Activated CD4-positive, alpha-beta T cell treated with anti-CD3 and anti-CD28 coated beads, Interleukin-2, Interleukin-4, amounts not matched to agents 100 ng/mL and 50 ng/mL, durations not matched to agents 16 hours and 8 hours (primary cell): ENCODE results near the gene PRPH.
"Not testable (repeated sequence)": the region's sequence is repeated elsewhere in the genome, so short reads cannot be mapped to it uniquely, and the experiment has no call there.

Source experiments
- DNase-seq: peaks from one replicate; pipeline ENCODE4 v3.0.0-alpha.2; 2020; ENCODE audit warnings: low spot score

PRPH gene

DNA sequence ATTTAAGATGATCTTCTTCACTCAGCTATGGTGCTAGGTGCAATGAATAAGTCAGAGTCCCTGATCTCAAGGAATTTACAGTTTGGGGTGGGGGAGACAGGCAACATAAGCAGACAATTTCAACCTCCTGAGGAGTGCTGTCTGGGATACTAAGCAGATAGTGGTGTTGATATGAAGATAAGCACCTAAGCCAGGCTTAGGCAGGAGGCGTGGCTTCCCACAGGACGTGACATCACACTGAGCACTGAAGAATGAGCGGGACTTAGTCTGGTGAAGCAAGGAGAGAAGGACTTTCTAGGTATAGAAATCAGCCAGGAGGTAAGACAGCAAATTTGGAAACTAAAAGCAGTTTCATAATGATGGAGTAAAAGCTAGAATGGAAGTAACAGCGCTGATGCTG is 6.8 kb downstream of the PRPH start:
- DNase-seq, result peak; percentile 79

DNA sequence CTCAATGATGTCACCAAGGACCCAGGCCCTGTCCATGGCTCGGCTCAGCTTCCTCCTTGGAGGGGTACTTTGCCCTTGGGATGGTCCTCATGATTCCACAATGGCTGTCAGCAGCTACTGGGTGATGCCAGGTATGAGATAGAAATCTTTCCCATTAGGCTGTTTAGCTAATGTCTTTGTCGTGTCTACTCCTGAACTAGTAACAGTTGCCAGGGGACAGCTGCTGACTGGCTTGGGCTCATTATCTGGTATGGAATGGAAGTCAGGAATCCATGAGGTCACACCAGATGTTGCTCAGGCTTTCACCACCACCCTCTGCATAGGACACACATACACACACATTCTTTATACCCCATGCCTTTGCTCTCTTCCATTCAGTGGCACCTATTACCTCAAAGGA is 9.2 kb downstream of the PRPH start:
- DNase-seq, result no peak

DNA sequence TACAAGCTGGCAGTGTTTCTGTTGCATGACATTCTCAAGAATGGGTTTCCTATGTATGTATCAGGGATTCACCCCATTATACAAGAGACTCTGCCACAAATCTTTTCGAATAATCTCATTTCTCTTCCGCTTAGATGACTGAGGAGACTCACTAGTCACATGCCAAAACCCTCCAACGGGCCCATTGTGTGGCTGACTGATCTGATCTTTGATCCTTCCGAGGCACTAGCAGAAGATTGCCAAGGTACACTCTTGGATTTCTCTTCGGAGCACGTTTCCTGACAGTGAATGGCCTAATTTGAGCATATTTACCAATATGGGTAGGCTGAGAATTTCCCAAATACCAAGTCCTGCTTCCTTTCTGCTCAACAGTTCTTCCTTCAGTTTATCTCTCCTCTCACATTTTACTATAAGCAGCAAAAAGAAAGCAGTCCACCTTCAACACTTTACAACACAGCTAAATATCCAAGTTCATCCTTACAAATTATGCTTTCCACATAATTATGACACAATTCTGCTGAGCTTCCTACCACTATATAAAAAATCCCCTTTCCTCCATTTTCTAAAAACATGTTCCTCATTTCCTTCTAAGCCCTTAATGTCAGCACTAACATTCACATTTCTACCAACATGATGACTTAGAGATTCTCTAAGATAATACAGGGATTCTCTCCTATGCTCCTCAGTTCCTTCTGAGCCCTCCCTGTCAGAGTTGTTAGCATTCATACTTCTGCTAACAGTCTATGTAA is 11.0 kb downstream of the PRPH start:
- no peak for DNase-seq

DNA sequence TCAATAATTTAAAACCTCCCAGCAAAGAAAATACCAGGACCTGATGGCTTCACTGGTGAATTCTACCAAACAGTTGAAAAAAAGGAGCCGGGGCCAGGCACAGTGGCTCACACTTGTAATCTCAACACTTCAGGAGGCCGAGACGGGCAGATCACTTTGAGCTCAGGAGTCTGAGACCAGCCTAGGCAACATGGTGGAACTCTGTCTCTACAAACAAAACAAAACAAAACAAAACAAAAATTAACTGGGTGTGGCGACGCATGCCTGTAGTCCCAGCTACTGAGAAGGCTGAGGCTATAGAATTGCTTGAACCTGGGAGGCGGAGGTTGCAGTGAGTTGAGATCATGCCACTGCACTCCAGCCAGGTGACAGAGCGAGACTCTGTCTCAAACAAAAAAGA is 14.4 kb downstream of the PRPH start:
- DNase-seq, result no peak

DNA sequence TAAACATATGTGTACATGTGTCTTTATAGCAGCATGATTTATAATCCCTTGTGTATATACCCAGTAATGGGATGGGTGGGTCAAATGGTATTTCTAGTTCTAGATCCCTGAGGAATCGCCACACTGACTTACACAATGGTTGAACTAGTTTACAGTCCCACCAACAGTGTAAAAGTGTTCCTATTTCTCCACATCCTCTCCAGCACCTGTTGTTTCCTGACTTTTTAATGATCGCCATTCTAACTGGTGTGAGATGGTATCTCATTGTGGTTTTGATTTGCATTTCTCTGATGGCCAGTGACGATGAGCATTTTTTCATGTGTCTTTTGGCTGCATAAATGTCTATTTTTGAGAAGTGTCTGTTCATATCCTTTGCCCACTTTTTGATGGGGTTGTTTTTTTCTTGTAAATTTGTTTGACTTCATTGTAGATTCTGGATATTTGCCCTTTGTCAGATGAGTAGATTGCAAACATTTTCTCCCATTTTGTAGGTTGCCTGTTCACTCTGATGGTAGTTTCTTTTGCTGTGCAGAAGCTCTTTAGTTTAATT is 15.6 kb downstream of the PRPH start:
- not testable (repeated sequence) for DNase-seq

DNA sequence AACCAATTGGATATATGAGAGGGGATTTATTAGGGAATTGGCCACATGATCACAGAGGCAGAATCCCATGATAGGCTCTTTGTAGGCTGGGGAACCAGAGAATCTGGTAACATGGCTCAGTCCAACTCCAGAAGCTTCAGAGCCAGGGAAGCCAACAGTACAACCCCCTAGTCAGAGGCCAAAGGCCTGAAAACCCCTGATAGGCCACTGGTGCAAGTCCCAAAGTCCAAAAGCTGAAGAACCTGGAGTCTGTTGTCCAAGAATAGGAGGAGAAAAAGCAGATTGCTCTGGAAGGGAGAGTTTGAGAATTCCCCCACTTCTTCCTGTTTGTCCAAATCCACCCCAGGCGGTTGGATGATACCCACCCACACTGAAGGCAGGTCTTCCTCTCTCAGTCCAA is 19.9 kb downstream of the PRPH start:
- no peak for DNase-seq

DNA sequence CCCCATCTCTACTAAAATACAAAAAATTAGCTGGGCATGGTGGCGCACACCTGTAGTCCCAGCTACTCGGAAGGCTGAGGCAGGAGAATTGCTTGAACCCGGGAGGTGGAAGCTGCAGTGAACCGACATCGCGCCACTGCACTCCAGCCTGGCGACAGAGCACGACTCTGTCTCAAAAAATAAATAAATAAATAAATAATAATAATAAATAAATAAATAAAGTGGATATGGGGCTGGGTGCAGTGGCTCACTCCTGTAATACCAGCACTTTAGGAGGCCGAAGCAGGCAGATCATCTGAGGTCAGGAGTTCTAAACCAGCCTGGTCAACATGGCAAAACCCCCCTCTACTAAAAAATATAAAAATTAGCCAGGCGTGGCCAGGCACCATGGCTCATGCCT is 22.2 kb downstream of the PRPH start:
- DNase-seq, result not testable (repeated sequence)

DNA sequence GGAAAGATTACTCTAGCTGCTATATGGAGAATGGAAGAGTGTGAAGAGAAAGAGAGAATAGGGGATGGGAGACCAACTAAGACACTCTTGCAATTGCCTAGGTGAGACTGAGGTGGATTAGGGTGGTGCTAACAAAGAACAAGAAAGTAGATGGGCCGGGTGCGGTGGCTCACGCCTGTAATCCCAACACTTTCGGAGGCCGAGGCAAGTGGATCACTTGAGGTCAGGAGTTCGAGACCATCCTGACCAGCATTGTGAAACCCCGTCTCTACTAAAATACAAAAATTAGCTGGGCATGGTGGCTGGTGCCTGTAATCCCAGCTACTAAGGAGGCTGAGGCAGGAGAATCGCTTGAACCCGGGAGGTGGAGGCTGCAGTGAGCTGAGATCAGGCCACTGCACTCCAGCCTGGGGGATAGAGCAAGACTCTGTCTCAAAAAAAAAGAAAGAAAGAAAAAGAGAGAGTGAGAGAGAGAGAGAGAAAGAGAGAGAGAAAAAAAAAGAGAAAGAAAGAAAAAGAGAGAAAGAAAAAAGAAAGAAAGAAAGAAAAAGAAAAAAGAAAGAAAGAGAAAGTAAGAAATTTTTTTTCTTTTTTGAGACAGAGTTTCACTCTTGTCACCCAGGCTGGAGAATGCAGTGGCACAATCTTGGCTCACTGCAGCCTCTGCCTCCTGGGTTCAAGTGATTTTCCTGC is 25.6 kb downstream of the PRPH start:
- DNase-seq, result not testable (repeated sequence)

DNA sequence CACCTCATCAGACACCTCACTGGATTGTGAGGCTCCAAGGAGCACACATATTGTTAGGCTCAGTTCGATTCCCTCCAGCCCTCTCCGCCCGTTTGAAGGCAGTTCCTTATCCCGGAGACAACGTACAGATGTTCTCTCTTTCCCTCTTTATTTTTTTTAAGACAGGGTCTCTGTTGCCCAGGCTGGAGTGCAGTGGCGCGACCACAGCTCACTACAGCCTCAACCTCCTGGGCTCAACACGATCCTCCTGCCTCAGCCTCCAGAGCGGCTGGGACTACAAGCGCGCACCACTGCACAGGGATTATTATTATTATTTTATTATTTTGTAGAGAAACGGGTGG is 27.4 kb downstream of the PRPH start:
- DNase-seq, result no peak

DNA sequence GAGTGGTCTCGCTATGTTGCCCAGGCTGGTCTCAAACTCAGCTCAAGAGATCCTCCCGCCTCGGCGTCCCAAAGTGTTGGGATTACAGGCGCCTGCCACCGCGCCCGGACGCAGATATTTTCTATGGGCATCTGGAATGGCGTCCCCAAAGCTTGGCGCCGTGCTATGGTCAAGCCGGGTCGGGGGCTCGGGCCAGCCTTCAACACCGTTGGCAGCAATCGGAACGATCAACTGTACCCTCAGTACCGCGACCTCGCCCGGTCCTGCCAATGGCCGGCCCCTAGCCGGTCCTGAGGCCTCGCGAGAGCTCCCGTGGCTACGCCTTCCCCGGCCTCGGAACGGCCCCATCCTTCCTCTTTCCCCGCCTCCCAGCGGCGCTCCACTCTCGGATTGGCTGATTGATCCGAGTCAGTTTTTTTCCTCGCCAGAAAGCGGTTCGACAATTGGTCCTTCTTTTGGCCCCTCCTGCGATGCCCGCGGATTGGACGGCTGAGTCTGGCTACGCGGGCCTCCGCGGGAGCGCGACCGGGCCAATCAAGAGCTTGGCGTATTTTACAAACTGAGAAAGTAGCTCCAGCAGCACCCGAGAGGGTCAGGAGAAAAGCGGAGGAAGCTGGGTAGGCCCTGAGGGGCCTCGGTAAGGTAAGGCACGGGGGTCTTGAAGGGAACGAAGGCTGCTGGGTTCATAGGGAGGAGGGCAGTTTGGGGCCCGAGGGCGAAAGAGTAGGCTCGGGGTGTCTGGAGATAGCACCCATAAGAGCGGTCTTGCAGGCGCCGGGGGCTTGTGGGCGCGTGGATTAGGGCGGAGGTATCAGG is 28.0 kb downstream of the PRPH start, which contains the start of gene TROAP:
TSS of gene TROAP (plus strand) at position 548 of the 816 bp plus-strand sequence. CDS start 354 bp downstream, outside the sequence.
- peak; percentile 100 for DNase-seq

DNA sequence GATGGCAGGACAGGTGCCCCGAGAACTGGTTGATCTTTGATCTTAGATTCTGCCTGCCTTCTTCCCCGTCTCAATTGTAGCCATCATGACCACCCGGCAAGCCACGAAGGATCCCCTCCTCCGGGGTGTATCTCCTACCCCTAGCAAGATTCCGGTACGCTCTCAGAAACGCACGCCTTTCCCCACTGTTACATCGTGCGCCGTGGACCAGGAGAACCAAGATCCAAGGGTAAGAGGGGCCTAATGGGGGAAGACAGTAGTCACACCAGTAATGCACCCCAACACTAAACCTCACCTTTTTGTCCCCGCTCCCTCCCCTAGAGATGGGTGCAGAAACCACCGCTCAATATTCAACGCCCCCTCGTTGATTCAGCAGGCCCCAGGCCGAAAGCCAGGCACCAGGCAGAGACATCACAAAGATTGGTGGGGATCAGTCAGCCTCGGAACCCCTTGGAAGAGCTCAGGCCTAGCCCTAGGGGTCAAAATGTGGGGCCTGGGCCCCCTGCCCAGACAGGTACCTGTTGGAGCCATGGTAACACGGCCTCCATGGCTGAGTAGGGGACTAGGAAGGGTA is 28.7 kb downstream of the PRPH start:
- DNase-seq, result no peak

DNA sequence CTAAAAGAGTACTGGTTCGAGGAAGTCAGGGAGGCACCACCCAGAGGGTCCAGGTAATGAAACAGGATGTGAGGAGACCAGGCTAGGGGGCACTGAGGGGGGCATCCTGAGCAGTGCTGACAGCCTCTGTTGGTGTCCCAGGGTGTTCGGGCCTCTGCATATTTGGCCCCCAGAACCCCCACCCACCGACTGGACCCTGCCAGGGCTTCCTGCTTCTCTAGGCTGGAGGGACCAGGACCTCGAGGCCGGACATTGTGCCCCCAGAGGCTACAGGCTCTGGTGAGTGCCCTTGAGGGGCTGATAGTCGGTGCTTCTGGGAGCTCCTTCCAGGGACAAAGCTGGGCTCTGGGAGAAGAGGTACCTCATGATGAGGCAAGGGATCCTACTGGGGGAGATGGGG is 30.7 kb downstream of the PRPH start:
- DNase-seq, result no peak

DNA sequence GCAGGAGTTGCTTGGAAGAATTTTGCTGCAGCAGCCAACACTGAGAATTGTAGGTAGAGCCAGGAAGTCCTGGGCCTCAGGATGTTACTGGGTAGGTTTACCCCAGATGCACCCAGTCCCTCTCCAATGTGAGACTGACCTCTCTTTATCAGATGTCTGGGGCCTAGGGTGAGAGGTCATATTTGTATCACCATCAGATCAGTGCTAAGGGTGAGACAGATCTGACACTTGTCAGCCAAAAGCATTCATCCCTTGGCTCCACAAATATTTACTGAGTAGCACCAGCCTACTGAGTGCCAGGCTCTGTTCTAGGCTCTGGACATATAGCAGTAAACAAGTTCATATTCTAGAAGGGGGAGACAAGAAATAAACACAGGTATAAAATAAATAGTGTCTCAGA is 32.4 kb downstream of the PRPH start:
- no peak for DNase-seq

DNA sequence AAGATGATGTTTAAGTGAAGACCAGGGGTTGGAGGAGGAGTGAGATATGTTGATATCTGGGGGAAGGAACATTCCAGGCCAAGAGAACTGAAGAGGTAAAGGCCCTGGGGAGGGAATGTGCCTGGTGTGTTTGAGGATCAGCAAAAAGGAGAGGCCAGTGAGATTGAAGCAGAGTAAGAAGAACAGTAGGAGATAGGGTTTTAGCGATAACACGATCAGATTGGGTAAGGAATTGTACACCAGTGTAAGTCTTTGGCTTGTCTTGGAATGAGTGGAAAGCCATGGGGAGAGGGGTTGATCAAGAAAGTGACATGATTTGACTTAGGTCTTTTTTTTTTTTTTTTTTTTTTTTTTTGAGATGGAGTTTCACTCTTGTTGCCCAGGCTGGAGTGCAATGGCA is 32.9 kb downstream of the PRPH start:
- DNase-seq, result no peak

DNA sequence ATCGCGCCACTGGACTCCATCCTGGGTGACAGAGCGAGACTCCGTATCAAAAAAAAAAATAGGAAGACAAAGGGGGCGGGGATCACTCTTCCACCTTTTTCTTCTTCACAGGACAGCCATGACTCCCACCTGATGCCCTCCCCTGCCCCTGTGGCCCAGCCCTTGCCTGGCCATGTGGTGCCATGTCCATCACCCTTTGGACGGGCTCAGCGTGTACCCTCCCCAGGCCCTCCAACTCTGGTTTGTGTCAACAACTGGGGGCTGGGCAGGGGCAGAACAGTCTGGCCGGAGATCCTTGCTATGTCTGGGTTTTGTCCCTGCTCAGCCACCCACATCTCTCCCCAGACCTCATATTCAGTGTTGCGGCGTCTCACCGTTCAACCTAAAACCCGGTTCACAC is 33.9 kb downstream of the PRPH start:
- no peak for DNase-seq

DNA sequence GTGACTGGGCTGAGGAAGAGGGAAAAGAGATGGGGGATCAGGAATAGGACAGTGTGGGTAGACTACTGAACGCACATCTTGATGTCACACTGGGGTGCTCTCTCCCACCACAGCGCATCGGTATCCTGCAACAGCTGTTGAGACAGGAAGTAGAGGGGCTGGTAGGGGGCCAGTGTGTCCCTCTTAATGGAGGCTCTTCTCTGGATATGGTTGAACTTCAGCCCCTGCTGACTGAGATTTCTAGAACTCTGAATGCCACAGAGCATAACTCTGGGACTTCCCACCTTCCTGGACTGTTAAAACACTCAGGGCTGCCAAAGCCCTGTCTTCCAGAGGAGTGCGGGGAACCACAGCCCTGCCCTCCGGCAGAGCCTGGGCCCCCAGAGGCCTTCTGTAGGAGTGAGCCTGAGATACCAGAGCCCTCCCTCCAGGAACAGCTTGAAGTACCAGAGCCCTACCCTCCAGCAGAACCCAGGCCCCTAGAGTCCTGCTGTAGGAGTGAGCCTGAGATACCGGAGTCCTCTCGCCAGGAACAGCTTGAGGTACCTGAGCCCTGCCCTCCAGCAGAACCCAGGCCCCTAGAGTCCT is 35.2 kb downstream of the PRPH start:
- no peak for DNase-seq

DNA sequence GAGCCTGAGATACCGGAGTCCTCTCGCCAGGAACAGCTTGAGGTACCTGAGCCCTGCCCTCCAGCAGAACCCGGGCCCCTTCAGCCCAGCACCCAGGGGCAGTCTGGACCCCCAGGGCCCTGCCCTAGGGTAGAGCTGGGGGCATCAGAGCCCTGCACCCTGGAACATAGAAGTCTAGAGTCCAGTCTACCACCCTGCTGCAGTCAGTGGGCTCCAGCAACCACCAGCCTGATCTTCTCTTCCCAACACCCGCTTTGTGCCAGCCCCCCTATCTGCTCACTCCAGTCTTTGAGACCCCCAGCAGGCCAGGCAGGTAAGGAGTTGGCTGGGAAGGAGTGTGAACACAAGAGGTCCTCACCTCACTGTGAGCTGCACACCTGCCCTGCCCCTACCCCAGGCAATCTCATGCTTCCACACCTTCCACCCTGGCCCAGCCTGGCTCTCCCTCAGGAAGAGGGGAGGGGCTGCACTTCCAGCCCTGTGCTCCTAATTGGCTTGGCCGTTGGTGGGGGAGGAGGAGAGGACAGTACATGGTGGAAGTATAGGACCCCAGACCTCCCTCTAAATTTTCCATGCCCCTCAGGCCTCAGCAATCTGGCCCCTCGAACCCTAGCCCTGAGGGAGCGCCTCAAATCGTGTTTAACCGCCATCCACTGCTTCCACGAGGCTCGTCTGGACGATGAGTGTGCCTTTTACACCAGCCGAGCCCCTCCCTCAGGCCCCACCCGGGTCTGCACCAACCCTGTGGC is 35.9 kb downstream of the PRPH start:
- DNase-seq, result no peak

DNA sequence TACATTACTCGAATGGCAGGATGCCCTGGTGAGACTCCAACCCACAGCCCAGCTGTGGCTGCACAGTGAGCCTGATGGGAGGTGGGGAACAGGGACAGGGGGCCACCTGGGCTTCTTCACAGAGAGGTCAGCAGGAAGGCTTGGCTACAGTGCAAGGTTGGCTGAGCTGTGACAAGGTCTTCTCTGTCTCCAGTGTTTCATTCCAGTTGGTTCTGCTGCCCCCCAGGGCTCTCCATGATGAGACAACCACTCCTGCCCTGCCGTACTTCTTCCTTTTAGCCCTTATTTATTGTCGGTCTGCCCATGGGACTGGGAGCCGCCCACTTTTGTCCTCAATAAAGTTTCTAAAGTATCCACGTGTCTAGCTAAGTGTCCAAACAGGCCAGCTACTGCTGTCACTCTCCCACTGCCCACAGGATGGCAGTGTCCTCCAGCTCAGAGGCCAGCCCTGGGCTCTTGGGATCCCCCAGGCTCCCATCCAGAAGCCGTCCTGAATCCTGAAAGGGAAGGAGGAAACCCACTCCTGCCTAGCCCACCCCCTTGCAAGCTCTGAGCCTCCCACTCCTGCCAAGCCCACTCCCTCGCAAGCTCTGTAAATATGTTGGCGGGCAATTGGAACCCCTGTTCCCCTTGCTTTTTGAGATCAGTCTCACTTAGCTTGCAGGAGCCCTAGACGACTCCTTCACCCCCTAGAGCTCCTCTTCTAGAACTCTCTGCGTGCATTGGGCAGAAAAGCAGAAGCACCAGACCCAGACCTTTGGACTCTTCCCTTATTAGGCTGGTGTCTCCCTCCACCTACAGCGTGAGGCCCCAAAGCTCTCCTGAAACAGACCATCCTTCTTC is 36.7 kb downstream of the PRPH start:
- no peak for DNase-seq

DNA sequence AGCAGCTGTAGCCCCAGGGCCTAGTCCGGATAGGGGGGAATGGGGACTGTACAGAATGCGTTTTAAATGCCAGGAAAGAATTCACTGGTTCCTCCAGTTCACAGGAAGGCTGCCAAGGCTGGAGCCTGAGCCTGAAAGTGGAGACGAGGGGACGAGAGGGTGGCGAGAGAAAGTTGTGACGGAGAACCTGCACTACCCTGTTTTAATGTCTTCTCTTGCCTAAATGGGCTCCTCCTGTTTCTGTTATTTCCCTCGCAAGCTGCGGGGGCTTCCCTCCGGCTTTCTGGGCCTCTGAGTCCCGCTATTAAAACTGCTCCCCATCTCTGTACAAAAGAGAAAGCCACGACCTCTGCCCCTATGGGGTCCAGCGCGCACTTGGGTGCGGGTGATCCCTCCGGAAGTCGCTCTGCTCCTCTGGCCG is 37.5 kb downstream of the PRPH start:
- DNase-seq, result no peak

DNA sequence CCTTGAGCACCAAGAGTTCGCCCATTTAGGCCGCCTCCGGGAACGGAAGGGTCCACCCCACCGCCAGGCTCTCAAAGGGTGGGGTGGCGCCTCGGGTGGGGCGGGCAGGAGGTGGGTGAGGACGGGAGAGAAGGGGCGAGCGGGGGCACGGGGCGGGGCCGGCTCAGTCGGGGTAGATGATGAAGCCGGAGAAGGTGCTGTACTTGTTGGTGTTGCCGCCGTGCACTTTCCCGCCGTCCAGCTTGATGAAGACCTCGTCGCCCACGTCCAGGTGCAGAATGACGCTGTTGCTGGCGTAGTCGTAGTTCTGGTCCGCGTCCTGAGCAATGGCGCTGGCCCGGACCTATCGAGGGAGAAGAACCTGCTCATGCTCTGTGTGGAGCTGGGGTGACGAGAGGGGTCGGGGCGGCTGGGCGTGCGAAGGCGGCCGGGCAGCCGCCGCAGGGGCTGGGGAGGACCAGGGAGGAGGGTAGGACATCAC is 38.0 kb downstream of the PRPH start:
- DNase-seq, result no peak
